ENCODE data around the gene PHACTR3. TPM values are rescaled to one million over a fixed set of nuclear protein-coding genes. Genes with fewer than 3 reads are reported as not detected.

PHACTR3 gene
- total and polyA plus RNA-seq, 2 donors (not counting 3 experiments of a cell fraction or from before 2014, with no cell fraction given): not detected

GRCh38 chr20:59665656-59666555, 61.6 kb downstream of the PHACTR3 start:
- Histone ChIP-seq H3K36me3 (ENCODE audit: control insufficient read depth in 2 of 2, extremely low read depth in 1 of 2, insufficient read depth in 2 of 2, low read length in 2 of 2) (no peaks in the 10 kb centered on the region), H2AFZ (ENCODE audit: low read depth, low read length) (no peak overlapping the region), H3K79me2 (ENCODE audit: control insufficient read depth, insufficient read depth, low read length) (no peaks in the 10 kb centered on the region), H4K20me1 (replicated peaks; ENCODE audit: control insufficient read depth, extremely low read depth, insufficient read depth, low read length) (no peaks in the 10 kb centered on the region), H3K9ac (replicated peaks; ENCODE audit: extremely low read depth, insufficient read depth, low read length) (no peak overlapping the region), H3K9me1 (replicated peaks; ENCODE audit: control insufficient read depth, extremely low read depth, insufficient read depth, low read length) (no peaks in the 10 kb centered on the region), H3K9me3 (replicated peaks; ENCODE audit: control insufficient read depth, insufficient read depth, low read length) (peaks cover 3% of the 10 kb centered on the region), H3K27me3 (ENCODE audit: control insufficient read depth in 2 of 2, insufficient read depth in 2 of 2, low read length in 2 of 2) (no peaks in the 10 kb centered on the region), H3K4me2 (ENCODE audit: insufficient read depth, low read length) (no peak overlapping the region), H3K4me1 (ENCODE audit: control insufficient read depth, extremely low read depth, insufficient read depth, low read length) (no peaks in the 10 kb centered on the region), H3K27ac (ENCODE audit: insufficient read depth, low read depth, low read length) (no peak overlapping the region), H3K4me3 (replicated peaks in 1 of 3; ENCODE audit: insufficient read depth in 1 of 3, low read depth in 1 of 3, low read length in 3 of 3) (no peak overlapping the region)
- TF ChIP-seq JUN (IDR thresholded peaks at IDR 0.05; ENCODE audit: borderline replicate concordance, insufficient read depth, insufficient read length, low read depth): no peak
- no peak for TF ChIP-seq POLR2A (IDR thresholded peaks at IDR 0.05; ENCODE audit: low read depth, low read length)
- no peak for TF ChIP-seq CTCF (IDR thresholded peaks at IDR 0.05; ENCODE audit: extremely low read depth in 1 of 2, insufficient read depth in 1 of 2, low read depth in 1 of 2, low read length in 2 of 2)
- intact Hi-C loops (cut with micrococcal nuclease): no loop called here
- dilution Hi-C loops (cut with MboI; ENCODE audit: extremely low pct_ligation_motif_present, low sequenced_read_pairs): no loop called here
- DNase-seq (ENCODE audit: low read depth, low spot score) (no peak), FAIRE-seq (no peak)
- ChIA-PET POLR2A (no interaction called here), CTCF (no interaction called here)
- no TSS peak for BruUV-seq (replicated peaks)

GRCh38 chr20:59666586-59666985, 62.2 kb downstream of the PHACTR3 start:
- DNase-seq (ENCODE audit: low read depth, low spot score) (no peak), FAIRE-seq (no peak)
- intact Hi-C loops (cut with micrococcal nuclease): no loop called here
- H4K20me1 ChIP-seq (replicated peaks; ENCODE audit: control insufficient read depth, extremely low read depth, insufficient read depth, low read length): no peaks in the 10 kb centered on the region
- no peak overlapping the region for H3K4me2 ChIP-seq (ENCODE audit: insufficient read depth, low read length)
- dilution Hi-C loops (cut with MboI; ENCODE audit: extremely low pct_ligation_motif_present, low sequenced_read_pairs): no loop called here
- peaks cover 3% of the 10 kb centered on the region for H3K9me3 ChIP-seq (replicated peaks; ENCODE audit: control insufficient read depth, insufficient read depth, low read length)
- ChIA-PET CTCF (no interaction called here), POLR2A (no interaction called here)
- no peaks in the 10 kb centered on the region for H3K4me1 ChIP-seq (ENCODE audit: control insufficient read depth, extremely low read depth, insufficient read depth, low read length)
- H3K9ac ChIP-seq (replicated peaks; ENCODE audit: extremely low read depth, insufficient read depth, low read length): no peak overlapping the region
- no peak overlapping the region for H3K4me3 ChIP-seq (replicated peaks in 1 of 3; ENCODE audit: insufficient read depth in 1 of 3, low read depth in 1 of 3, low read length in 3 of 3)
- H3K79me2 ChIP-seq (ENCODE audit: control insufficient read depth, insufficient read depth, low read length): no peaks in the 10 kb centered on the region
- TF ChIP-seq POLR2A (IDR thresholded peaks at IDR 0.05; ENCODE audit: low read depth, low read length): no peak
- no peak for TF ChIP-seq MYC (IDR thresholded peaks at IDR 0.05; ENCODE audit: low read depth, low read length)
- TF ChIP-seq JUN (IDR thresholded peaks at IDR 0.05; ENCODE audit: borderline replicate concordance, insufficient read depth, insufficient read length, low read depth): no peak
- no peak for TF ChIP-seq FOS (IDR thresholded peaks at IDR 0.05; ENCODE audit: borderline replicate concordance, insufficient read depth, low read length)
- TF ChIP-seq EZH2 (IDR thresholded peaks at IDR 0.05; ENCODE audit: borderline replicate concordance, low read depth, low read length, severe bottlenecking): no peak
- no peak for TF ChIP-seq GATA2 (IDR thresholded peaks at IDR 0.05; ENCODE audit: insufficient read depth, insufficient read length, low read depth, low read length)
- TF ChIP-seq POLR2AphosphoS5 (IDR thresholded peaks at IDR 0.05; ENCODE audit: insufficient read depth, low read depth, low read length): no peak
- TF ChIP-seq MAX (IDR thresholded peaks at IDR 0.05; ENCODE audit: insufficient read depth, insufficient read length): no peak
- no peak for TF ChIP-seq CTCF (IDR thresholded peaks at IDR 0.05; ENCODE audit: extremely low read depth in 1 of 2, insufficient read depth in 1 of 2, low read depth in 1 of 2, low read length in 2 of 2)
- H3K27me3 ChIP-seq (ENCODE audit: control insufficient read depth in 2 of 2, insufficient read depth in 2 of 2, low read length in 2 of 2): no peaks in the 10 kb centered on the region
- H3K36me3 ChIP-seq (ENCODE audit: control insufficient read depth in 2 of 2, extremely low read depth in 1 of 2, insufficient read depth in 2 of 2, low read length in 2 of 2): no peaks in the 10 kb centered on the region
- no peak overlapping the region for H2AFZ ChIP-seq (ENCODE audit: low read depth, low read length)
- no peak overlapping the region for H3K27ac ChIP-seq (ENCODE audit: insufficient read depth, low read depth, low read length)
- no TSS peak for BruUV-seq (replicated peaks)
- no peaks in the 10 kb centered on the region for H3K9me1 ChIP-seq (replicated peaks; ENCODE audit: control insufficient read depth, extremely low read depth, insufficient read depth, low read length)
